GM23338 (cell line): ENCODE data around the gene TIAM1. TPM values are rescaled to one million over a fixed set of nuclear protein-coding genes. Genes with fewer than 3 reads are reported as not detected.

Experiments used
- ATAC-seq: fragments of 200-7000 bp; cut with Tn5 transposase; 3 replicates; pipeline ENCODE4 v1.9.1; 2020
- DNase-seq: peaks from one replicate; pipeline ENCODE4 v3.0.0-alpha.2; 2015; ENCODE audit warnings: low spot score
- H2AFZ ChIP-seq: fragments of 200-600 bp; sonication (generic); 2 replicates; pipeline ENCODE4 v1.8.0; 2016; ENCODE audit warnings: antibody characterized with exemption, mild to moderate bottlenecking, moderate library complexity
- H3F3A ChIP-seq: fragments of 200-600 bp; sonication (generic); replicated peaks from 2 replicates; pipeline ENCODE4 v1.8.0; 2017; ENCODE audit warnings: antibody characterized with exemption, mixed run types, low read depth
- H3K27ac ChIP-seq: fragments of 200-600 bp; sonication (generic); 2 replicates; pipeline ENCODE4 v1.6.1; 2016; ENCODE audit warnings: low read depth
- H3K27me3 ChIP-seq: fragments of 200-600 bp; sonication (generic); 2 replicates; pipeline ENCODE4 v1.8.0; 2016; ENCODE audit warnings: mild to moderate bottlenecking, mixed run types, moderate library complexity; ENCODE audit not compliant: insufficient read depth
- H3K36me3 ChIP-seq: fragments of 200-600 bp; sonication (generic); 2 replicates; pipeline ENCODE4 v1.8.0; 2016; ENCODE audit warnings: mild to moderate bottlenecking; ENCODE audit not compliant: insufficient read depth
- H3K4me1 ChIP-seq: fragments of 200-600 bp; sonication (generic); 2 replicates; pipeline ENCODE4 v1.8.0; 2016; ENCODE audit warnings: mild to moderate bottlenecking, moderate library complexity; ENCODE audit not compliant: insufficient read depth
- H3K4me2 ChIP-seq: fragments of 200-600 bp; sonication (generic); 2 replicates; pipeline ENCODE4 v1.7.1; 2017; ENCODE audit warnings: mixed run types
- H3K4me3 ChIP-seq: fragments of 200-600 bp; sonication (generic); 2 replicates; pipeline ENCODE4 v1.6.1; 2016; ENCODE audit warnings: mixed run types
- H3K79me2 ChIP-seq: fragments of 200-600 bp; sonication (generic); replicated peaks from 2 replicates; pipeline ENCODE4 v1.8.0; 2017; ENCODE audit warnings: mild to moderate bottlenecking; ENCODE audit not compliant: insufficient read depth
- H3K9me2 ChIP-seq: fragments of 200-600 bp; sonication (generic); 2 replicates; pipeline ENCODE4 v1.8.0; 2017; ENCODE audit not compliant: insufficient read depth
- H4K20me1 ChIP-seq: fragments of 200-600 bp; sonication (generic); replicated peaks from 2 replicates; pipeline ENCODE4 v1.8.0; 2017; ENCODE audit warnings: mild to moderate bottlenecking; ENCODE audit not compliant: insufficient read depth
- H3K27ac Mint-ChIP-seq: 2 replicates; pipeline ENCODE4 v1.8.0; 2020; ENCODE audit warnings: inconsistent platforms, mild to moderate bottlenecking, moderate library complexity, mixed read lengths
- H3K27me3 Mint-ChIP-seq: 3 replicates; pipeline ENCODE4 v1.8.0; 2022; ENCODE audit warnings: low read depth, mild to moderate bottlenecking, moderate library complexity, mixed read lengths, inconsistent platforms; ENCODE audit not compliant: insufficient read depth, poor library complexity
- H3K36me3 Mint-ChIP-seq: 3 replicates; pipeline ENCODE4 v1.8.0; 2021; ENCODE audit warnings: low read depth, mild to moderate bottlenecking, inconsistent platforms, moderate library complexity, mixed read lengths
- H3K4me1 Mint-ChIP-seq: 3 replicates; pipeline ENCODE4 v1.8.0; 2020; ENCODE audit warnings: mild to moderate bottlenecking, inconsistent platforms, mixed read lengths
- H3K4me3 Mint-ChIP-seq: 3 replicates; pipeline ENCODE4 v1.8.0; 2021; ENCODE audit warnings: moderate library complexity, mild to moderate bottlenecking, inconsistent platforms, mixed read lengths
- H3K9me3 Mint-ChIP-seq: 3 replicates; pipeline ENCODE4 v1.8.0; 2020; ENCODE audit warnings: moderate library complexity, mild to moderate bottlenecking, inconsistent platforms, mixed read lengths
- CREB1 ChIP-seq: fragments of 250-450 bp; sonication (Bioruptor Pico); IDR thresholded peaks from 2 replicates; pipeline ENCODE4 v1.5.0; 2020; ENCODE audit warnings: low read depth, mild to moderate bottlenecking, moderate library complexity
- CTCF ChIP-seq, 2 experiments: fragments of 200-600 bp in 1 of 2; sonication (generic) in 1 of 2; conservative IDR thresholded peaks; 2 replicates each; pipeline versions ENCODE4 v1.5.1 to v1.6.1; 2016 to 2017; ENCODE audit warnings: antibody characterized with exemption in 2 of 2, low read depth in 2 of 2, mild to moderate bottlenecking in 2 of 2, moderate library complexity in 1 of 2
- ETS1 ChIP-seq: IDR thresholded peaks from 2 replicates; pipeline ENCODE4 v1.6.1; 2016; ENCODE audit warnings: antibody characterized with exemption
- EZH2 ChIP-seq: fragments of 200-600 bp; sonication (generic); IDR thresholded peaks from one replicate; pipeline ENCODE4 v1.8.0; 2017; ENCODE audit warnings: antibody characterized with exemption, mild to moderate bottlenecking, low read depth; ENCODE audit not compliant: unreplicated experiment
- EZH2phosphoT487 ChIP-seq: fragments of 200-600 bp; sonication (generic); IDR thresholded peaks from one replicate; pipeline ENCODE4 v1.8.1; 2018; ENCODE audit warnings: antibody characterized with exemption; ENCODE audit not compliant: unreplicated experiment
- JUNB ChIP-seq: IDR thresholded peaks from one replicate; pipeline ENCODE4 v1.6.1; 2016; ENCODE audit warnings: antibody characterized with exemption; ENCODE audit not compliant: unreplicated experiment
- NANOG ChIP-seq: IDR thresholded peaks from 2 replicates; pipeline ENCODE4 v1.6.1; 2016; ENCODE audit warnings: antibody characterized with exemption, borderline replicate concordance
- POLR2AphosphoS5 ChIP-seq: IDR thresholded peaks from 2 replicates; pipeline ENCODE4 v1.6.1; 2016; ENCODE audit warnings: antibody characterized with exemption, low read depth
- REST ChIP-seq: IDR thresholded peaks from one replicate; pipeline ENCODE4 v1.6.1; 2018; ENCODE audit warnings: antibody characterized with exemption; ENCODE audit not compliant: unreplicated experiment
- STAT1 ChIP-seq: IDR thresholded peaks from one replicate; pipeline ENCODE4 v1.6.1; 2016; ENCODE audit warnings: antibody characterized with exemption; ENCODE audit not compliant: unreplicated experiment
- ZNF114 ChIP-seq: fragments of 250-450 bp; sonication (Bioruptor Pico); IDR thresholded peaks from 2 replicates; pipeline ENCODE4 v1.5.0; 2020; ENCODE audit warnings: mild to moderate bottlenecking, moderate library complexity
- ZNF331 ChIP-seq: fragments of 250-450 bp; sonication (Bioruptor Pico); IDR thresholded peaks from 2 replicates; pipeline ENCODE4 v1.5.0; 2020; ENCODE audit warnings: low read depth, mild to moderate bottlenecking, moderate library complexity
- polyA plus RNA-seq: library from polyadenylated mRNA; unstranded; fragments of >200 nt; fragmentation: Nextera tagmentation; extraction: Ambion mirVana; gene quantifications from 2 replicates; pipeline ENCODE4 v1.2.1, GENCODE V29; 2016
- total RNA-seq: library from RNA; depleted of rRNA; stranded (reverse); fragments of >200 nt; shearing (Covaris generic); gene quantifications from 2 replicates; pipeline ENCODE4 v1.2.3, GENCODE V29; 2014

TIAM1 gene
- total and polyA plus RNA-seq, 2 experiments from 2014 or later, result 18.5 to 20.0 TPM

GRCh38 chr21:31162079-31162699 is 181.9 kb downstream of the TIAM1 start (continued):
- TF ChIP-seq REST (no peak), CTCF (conservative IDR thresholded peaks at IDR 0.05; ENCODE audit: low read depth in 2 of 2) (no peak), EZH2 (no peak), STAT1 (no peak), CREB1 (CRISPR knock-in tag) (no peak)

GRCh38 chr21:31161157-31161556 is 182.9 kb downstream of the TIAM1 start:
- no peaks in the 10 kb centered on the region for H3K27me3 ChIP-seq
- peak; percentile 58 for ATAC-seq
- peaks cover 38% of the 10 kb centered on the region for H3K4me1 Mint-ChIP-seq
- H3K27me3 Mint-ChIP-seq, result peaks cover 5% of the 10 kb centered on the region
- peaks cover 28% of the 10 kb centered on the region for H3K36me3 Mint-ChIP-seq
- H3K4me2 ChIP-seq, result peak overlapping the region; percentile 73
- H3K4me1 ChIP-seq, result peaks cover 43% of the 10 kb centered on the region
- no peaks in the 10 kb centered on the region for H4K20me1 ChIP-seq
- H3K4me3 Mint-ChIP-seq, result peak overlapping the region; percentile 61; the same call in 1 of the 3 replicates
- H3K4me3 ChIP-seq, result peak overlapping the region; percentile 49
- H3K9me2 ChIP-seq, result no peaks in the 10 kb centered on the region
- H3K36me3 ChIP-seq, result peaks cover 5% of the 10 kb centered on the region; the same call in 1 of the 2 replicates
- peak; percentile 52 for DNase-seq
- peak overlapping the region; percentile 58 for H3K27ac ChIP-seq
- H2AFZ ChIP-seq, result no peak overlapping the region
- H3K79me2 ChIP-seq, result peaks cover 4% of the 10 kb centered on the region; the same call in 1 of the 2 replicates
- H3K9me3 Mint-ChIP-seq, result peaks cover 14% of the 10 kb centered on the region; the same call in 2 of the 3 replicates
- peak overlapping the region; percentile 70 for H3K27ac Mint-ChIP-seq
- no peaks in the 10 kb centered on the region for H3F3A ChIP-seq
- TF ChIP-seq CTCF (conservative IDR thresholded peaks at IDR 0.05; ENCODE audit: low read depth in 2 of 2) (no peak), CREB1 (CRISPR knock-in tag) (no peak), ZNF331 (CRISPR knock-in tag) (no peak), ZNF114 (no peak), EZH2 (no peak), POLR2AphosphoS5 (no peak), NANOG (no peak), JUNB (no peak), REST (no peak), ETS1 (no peak), STAT1 (no peak), EZH2phosphoT487 (no peak)
